Uterus (tissue), 2 donors: ENCODE results near the gene MAMDC2.

Experiments used
- POLR2A ChIP-seq, 2 donors: fragments of 450-650 bp; IDR thresholded peaks; one replicate each; pipeline ENCODE4 v1.6.1; 2016; ENCODE audit warnings: antibody characterized with exemption in 2 of 2, mild to moderate bottlenecking in 1 of 2, moderate library complexity in 1 of 2
- TF ChIP-seq, protein P1 (sequence below), 4 experiments: fragments of 200-600 bp in 2 of 4; fragments of 450-650 bp in 2 of 4; sonication (generic) in 2 of 4; IDR thresholded peaks; one replicate each; pipeline ENCODE4 v1.5.1; 2016 to 2019; ENCODE audit warnings: antibody characterized with exemption in 4 of 4, mild to moderate bottlenecking in 2 of 4, moderate library complexity in 1 of 4

DNA sequence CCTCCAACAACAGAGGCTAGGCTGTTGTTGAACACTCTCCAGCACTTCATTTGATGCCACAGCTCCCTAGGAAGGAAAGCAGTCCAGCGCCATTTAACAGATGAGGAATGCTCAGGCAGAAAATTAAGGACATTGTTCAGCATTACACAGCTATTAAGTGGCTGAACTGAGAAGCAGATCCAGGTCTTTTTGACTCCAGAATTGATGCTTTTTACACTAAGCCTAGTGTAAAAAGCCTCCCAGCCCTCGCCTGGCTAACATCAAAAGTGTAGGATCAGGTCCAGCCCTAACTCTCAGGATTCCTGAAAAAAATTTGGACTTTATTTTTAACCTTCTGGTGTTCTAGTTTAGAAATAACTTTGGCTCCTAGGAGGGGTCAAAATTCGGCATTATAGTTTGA lies 108.7 kb downstream of the MAMDC2 start:
- TF ChIP-seq, protein P1, sequence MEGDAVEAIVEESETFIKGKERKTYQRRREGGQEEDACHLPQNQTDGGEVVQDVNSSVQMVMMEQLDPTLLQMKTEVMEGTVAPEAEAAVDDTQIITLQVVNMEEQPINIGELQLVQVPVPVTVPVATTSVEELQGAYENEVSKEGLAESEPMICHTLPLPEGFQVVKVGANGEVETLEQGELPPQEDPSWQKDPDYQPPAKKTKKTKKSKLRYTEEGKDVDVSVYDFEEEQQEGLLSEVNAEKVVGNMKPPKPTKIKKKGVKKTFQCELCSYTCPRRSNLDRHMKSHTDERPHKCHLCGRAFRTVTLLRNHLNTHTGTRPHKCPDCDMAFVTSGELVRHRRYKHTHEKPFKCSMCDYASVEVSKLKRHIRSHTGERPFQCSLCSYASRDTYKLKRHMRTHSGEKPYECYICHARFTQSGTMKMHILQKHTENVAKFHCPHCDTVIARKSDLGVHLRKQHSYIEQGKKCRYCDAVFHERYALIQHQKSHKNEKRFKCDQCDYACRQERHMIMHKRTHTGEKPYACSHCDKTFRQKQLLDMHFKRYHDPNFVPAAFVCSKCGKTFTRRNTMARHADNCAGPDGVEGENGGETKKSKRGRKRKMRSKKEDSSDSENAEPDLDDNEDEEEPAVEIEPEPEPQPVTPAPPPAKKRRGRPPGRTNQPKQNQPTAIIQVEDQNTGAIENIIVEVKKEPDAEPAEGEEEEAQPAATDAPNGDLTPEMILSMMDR (IDR thresholded peaks at IDR 0.05) = no peak
- TF ChIP-seq POLR2A (IDR thresholded peaks at IDR 0.05) = no peak
